HG03066 (cell line): Measurements from ENCODE around the gene WRNIP1.

ENCODE experiments used
- ATAC-seq: cut with Tn5 transposase; IDR thresholded peaks from one replicate; pipeline ENCODE4 v1.9.1; 2021; ENCODE audit warnings: low read depth; ENCODE audit not compliant: unreplicated experiment

Gene WRNIP1

GRCh38 chr6:2802521-2803060 lies 37.4 kb downstream of the WRNIP1 start:
- ATAC-seq: no peak

GRCh38 chr6:2803731-2804429 lies 38.7 kb downstream of the WRNIP1 start:
- ATAC-seq: no peak

GRCh38 chr6:2804516-2804915 lies 39.3 kb downstream of the WRNIP1 start:
- ATAC-seq: no peak

- no peak for ATAC-seq
Observed at GRCh38 chr6:2805031-2805430, 39.8 kb downstream of the WRNIP1 start.

GRCh38 chr6:2806644-2807043 lies 41.5 kb downstream of the WRNIP1 start:
- no peak for ATAC-seq

GRCh38 chr6:2807342-2808090 lies 42.3 kb downstream of the WRNIP1 start:
- no peak for ATAC-seq

GRCh38 chr6:2809015-2809414 lies 43.8 kb downstream of the WRNIP1 start:
- ATAC-seq: no peak

- ATAC-seq: no peak
Observed at GRCh38 chr6:2810092-2810671, 45.0 kb downstream of the WRNIP1 start.

- no peak for ATAC-seq
Observed at GRCh38 chr6:2812695-2813094, 47.5 kb downstream of the WRNIP1 start.

GRCh38 chr6:2816158-2816557 lies 51.0 kb downstream of the WRNIP1 start:
- ATAC-seq: no peak

- ATAC-seq: no peak
Observed at GRCh38 chr6:2817903-2818443, 52.8 kb downstream of the WRNIP1 start.

- ATAC-seq: no peak
Observed at GRCh38 chr6:2818593-2818992, 53.4 kb downstream of the WRNIP1 start.

- ATAC-seq: no peak
Observed at GRCh38 chr6:2819115-2819514, 53.9 kb downstream of the WRNIP1 start.

- no peak for ATAC-seq
Observed at GRCh38 chr6:2819978-2820377, 54.8 kb downstream of the WRNIP1 start.

GRCh38 chr6:2820415-2820814 lies 55.2 kb downstream of the WRNIP1 start:
- ATAC-seq: no peak

GRCh38 chr6:2821554-2821953 lies 56.4 kb downstream of the WRNIP1 start:
- ATAC-seq: no peak

GRCh38 chr6:2823104-2823850 lies 58.1 kb downstream of the WRNIP1 start:
- no peak for ATAC-seq

GRCh38 chr6:2826131-2826530 lies 60.9 kb downstream of the WRNIP1 start:
- no peak for ATAC-seq

- ATAC-seq: no peak
Observed at GRCh38 chr6:2827142-2827541, 61.9 kb downstream of the WRNIP1 start.

GRCh38 chr6:2828629-2829028 lies 63.4 kb downstream of the WRNIP1 start:
- no peak for ATAC-seq

GRCh38 chr6:2829253-2829652 lies 64.1 kb downstream of the WRNIP1 start:
- no peak for ATAC-seq
